BLaER1 treated with 17β-estradiol and CSF1 and Interleukin-3, amounts not matched to agents 10 nM and 100 nM (cell line): ENCODE measurements around the gene ADAMTS12.

Source experiments
- H3K27ac ChIP-seq, 11 experiments: shearing (Covaris generic); formaldehyde crosslinking; 2 replicates each; pipeline ENCODE4 v1.8.1; 2022
- H3K27me3 ChIP-seq, 11 experiments: shearing (Covaris generic); formaldehyde crosslinking; 2 replicates each; pipeline ENCODE4 v1.8.1; 2022
- H3K36me3 ChIP-seq, 11 experiments: shearing (Covaris generic); formaldehyde crosslinking; 2 replicates each; pipeline ENCODE4 v1.8.1; 2022
- H3K4me1 ChIP-seq, 10 experiments: shearing (Covaris generic); formaldehyde crosslinking; 2 replicates each; pipeline ENCODE4 v1.8.1; 2022
- H3K4me2 ChIP-seq, 11 experiments: shearing (Covaris generic); formaldehyde crosslinking; 2 replicates each; pipeline ENCODE4 v1.8.1; 2022
- H3K4me3 ChIP-seq, 10 experiments: shearing (Covaris generic); formaldehyde crosslinking; 2 replicates each; pipeline ENCODE4 v1.8.1; 2022
- H3K9ac ChIP-seq, 11 experiments: shearing (Covaris generic); formaldehyde crosslinking; 2 replicates each; pipeline ENCODE4 v1.8.1; 2022
- H3K9me3 ChIP-seq, 11 experiments: shearing (Covaris generic); formaldehyde crosslinking; replicated peaks in 1 of 11; 2 replicates each; pipeline ENCODE4 v1.8.1; 2022
- H4K20me1 ChIP-seq, 11 experiments: shearing (Covaris generic); formaldehyde crosslinking; 2 replicates each; pipeline ENCODE4 v1.8.1; 2022
- Cebpa-rat ChIP-seq, 11 experiments: shearing (Covaris generic); IDR thresholded peaks; 2 replicates each; pipeline ENCODE4 v1.8.1; 2022

The ADAMTS12 gene

GRCh38 chr5:33637011-33637410, 254.8 kb downstream of the ADAMTS12 start:
- no peaks in the 10 kb centered on the region for H4K20me1 ChIP-seq
- H3K4me3 ChIP-seq, result no peak overlapping the region
- H3K4me2 ChIP-seq, result no peak overlapping the region
- H3K4me1 ChIP-seq, result peaks cover 5 to 15% (median 8%) of the 10 kb centered on the region in 10 experiments
- TF ChIP-seq Cebpa-rat (IDR thresholded peaks at IDR 0.05), result no peak
- no peak overlapping the region for H3K27ac ChIP-seq
- no peaks in the 10 kb centered on the region for H3K27me3 ChIP-seq
- H3K9ac ChIP-seq, result no peak overlapping the region
- no peaks in the 10 kb centered on the region for H3K9me3 ChIP-seq
- H3K36me3 ChIP-seq, result no peaks in the 10 kb centered on the region

DNA sequence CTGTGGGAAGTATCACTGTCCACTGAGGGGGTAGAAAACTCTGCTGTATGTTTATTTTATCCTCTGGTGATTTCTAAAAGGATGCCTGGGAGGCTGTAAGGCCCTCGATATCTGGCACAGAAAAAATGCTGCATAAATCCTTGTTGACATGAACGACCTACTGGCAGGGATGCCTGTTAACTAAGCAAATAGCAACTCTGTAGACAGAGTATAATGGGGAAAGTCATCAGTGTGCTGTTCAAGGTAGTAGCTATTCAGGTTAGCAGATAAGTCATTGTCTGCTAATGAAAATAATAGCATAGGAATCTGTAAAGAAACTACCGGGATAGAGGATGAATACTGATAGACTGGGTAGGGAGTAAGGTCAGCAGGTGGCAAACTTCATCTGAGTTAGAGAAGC, 256.2 kb downstream of the ADAMTS12 start:
- no peak overlapping the region for H3K4me2 ChIP-seq
- no peak for TF ChIP-seq Cebpa-rat (IDR thresholded peaks at IDR 0.05)
- no peaks in the 10 kb centered on the region for H3K9me3 ChIP-seq
- H3K4me3 ChIP-seq, result no peak overlapping the region
- no peak overlapping the region for H3K9ac ChIP-seq
- no peaks in the 10 kb centered on the region for H3K27me3 ChIP-seq
- peaks cover 6 to 29% (median 14%) of the 10 kb centered on the region in 10 experiments; a peak in 19 of 20 replicates for H3K4me1 ChIP-seq
- H4K20me1 ChIP-seq, result no peaks in the 10 kb centered on the region
- H3K27ac ChIP-seq, result no peak overlapping the region
- no peaks in the 10 kb centered on the region for H3K36me3 ChIP-seq

- Histone ChIP-seq H3K27me3 (no peaks in the 10 kb centered on the region), H3K9ac (no peak overlapping the region), H3K4me2 (no peak overlapping the region), H3K27ac (no peak overlapping the region), H3K4me1 (peaks cover 6 to 35% (median 14%) of the 10 kb centered on the region in 10 experiments; a peak in 19 of 20 replicates), H3K36me3 (no peaks in the 10 kb centered on the region), H3K9me3 (no peaks in the 10 kb centered on the region), H3K4me3 (no peak overlapping the region), H4K20me1 (no peaks in the 10 kb centered on the region)
- no peak for TF ChIP-seq Cebpa-rat (IDR thresholded peaks at IDR 0.05)
These were observed 258.1 kb downstream of the ADAMTS12 start for GRCh38 chr5:33633699-33634098.

DNA sequence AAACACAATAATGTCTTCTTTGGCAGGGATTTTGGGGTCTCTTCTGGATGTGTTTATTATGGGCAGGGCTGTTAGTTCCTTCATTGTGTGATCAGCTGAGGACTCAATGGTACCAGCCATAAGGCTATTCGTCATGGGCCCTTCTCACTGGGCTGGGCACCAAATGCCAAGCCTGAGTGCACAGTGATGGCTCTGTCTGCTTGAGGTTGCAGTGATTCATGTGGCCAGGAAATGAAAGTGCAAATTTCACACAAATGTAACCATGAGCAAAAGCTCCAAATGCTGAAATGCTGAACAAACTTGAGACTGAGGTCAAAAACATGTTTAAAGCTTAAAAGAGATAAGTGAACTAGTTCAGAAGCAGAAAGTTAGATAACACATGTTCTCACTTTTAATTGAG, 260.0 kb downstream of the ADAMTS12 start:
- H4K20me1 ChIP-seq, result no peaks in the 10 kb centered on the region
- no peaks in the 10 kb centered on the region for H3K36me3 ChIP-seq
- no peaks in the 10 kb centered on the region for H3K27me3 ChIP-seq
- H3K4me1 ChIP-seq, result peaks cover 6 to 35% (median 14%) of the 10 kb centered on the region in 10 experiments; a peak in 19 of 20 replicates
- no peak overlapping the region for H3K4me3 ChIP-seq
- no peak for TF ChIP-seq Cebpa-rat (IDR thresholded peaks at IDR 0.05)
- peak overlapping the region in 8 of 11 experiments; percentile 1 to 79 (median 50); a peak in 11 of 22 replicates for H3K27ac ChIP-seq
- no peaks in the 10 kb centered on the region; a peak in 1 of 22 replicates for H3K9me3 ChIP-seq
- H3K4me2 ChIP-seq, result peak overlapping the region in 10 of 11 experiments; percentile 18 to 67 (median 50); a peak in 16 of 22 replicates
- peak overlapping the region in 3 of 11 experiments; percentile 34 to 61 (median 47); a peak in 6 of 22 replicates for H3K9ac ChIP-seq

DNA sequence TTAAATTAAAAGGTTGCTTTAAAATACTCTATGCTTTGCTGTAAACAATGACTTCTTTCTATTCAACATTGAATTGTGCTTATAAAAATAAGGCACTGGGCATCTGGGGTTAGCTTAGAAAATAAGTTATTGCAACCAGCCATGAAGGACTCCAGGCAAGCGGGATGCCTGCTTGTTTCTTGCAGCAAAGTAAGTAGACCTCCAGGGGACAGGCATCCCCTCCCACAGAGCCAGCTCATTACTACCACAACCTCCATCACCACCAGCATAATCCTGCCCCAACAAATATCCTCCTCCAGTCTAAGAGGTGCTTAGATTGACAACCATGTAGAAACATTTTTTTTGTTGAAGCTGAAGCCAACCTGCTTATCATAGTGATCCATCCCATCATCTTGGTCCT, 260.7 kb downstream of the ADAMTS12 start:
- peak overlapping the region in 7 of 11 experiments; percentile 8 to 67 (median 55); a peak in 7 of 22 replicates for H3K4me2 ChIP-seq
- H3K36me3 ChIP-seq, result no peaks in the 10 kb centered on the region
- no peaks in the 10 kb centered on the region for H4K20me1 ChIP-seq
- TF ChIP-seq Cebpa-rat (IDR thresholded peaks at IDR 0.05), result no peak
- H3K9ac ChIP-seq, result no peak overlapping the region
- H3K4me3 ChIP-seq, result no peak overlapping the region
- H3K27me3 ChIP-seq, result no peaks in the 10 kb centered on the region
- H3K4me1 ChIP-seq, result peaks cover 6 to 35% (median 14%) of the 10 kb centered on the region in 10 experiments; a peak in 19 of 20 replicates
- H3K27ac ChIP-seq, result peak overlapping the region in 3 of 11 experiments; percentile 28 to 79 (median 76); a peak in 6 of 22 replicates
- H3K9me3 ChIP-seq, result no peaks in the 10 kb centered on the region; a peak in 1 of 22 replicates

GRCh38 chr5:33629999-33630398, 261.8 kb downstream of the ADAMTS12 start:
- H4K20me1 ChIP-seq, result no peaks in the 10 kb centered on the region
- no peaks in the 10 kb centered on the region for H3K36me3 ChIP-seq
- no peak overlapping the region for H3K27ac ChIP-seq
- H3K4me2 ChIP-seq, result no peak overlapping the region
- no peak for TF ChIP-seq Cebpa-rat (IDR thresholded peaks at IDR 0.05)
- H3K9ac ChIP-seq, result no peak overlapping the region
- H3K9me3 ChIP-seq, result no peaks in the 10 kb centered on the region; a peak in 1 of 22 replicates
- H3K27me3 ChIP-seq, result no peaks in the 10 kb centered on the region
- no peak overlapping the region for H3K4me3 ChIP-seq
- H3K4me1 ChIP-seq, result peaks cover 6 to 35% (median 14%) of the 10 kb centered on the region in 10 experiments; a peak in 19 of 20 replicates

DNA sequence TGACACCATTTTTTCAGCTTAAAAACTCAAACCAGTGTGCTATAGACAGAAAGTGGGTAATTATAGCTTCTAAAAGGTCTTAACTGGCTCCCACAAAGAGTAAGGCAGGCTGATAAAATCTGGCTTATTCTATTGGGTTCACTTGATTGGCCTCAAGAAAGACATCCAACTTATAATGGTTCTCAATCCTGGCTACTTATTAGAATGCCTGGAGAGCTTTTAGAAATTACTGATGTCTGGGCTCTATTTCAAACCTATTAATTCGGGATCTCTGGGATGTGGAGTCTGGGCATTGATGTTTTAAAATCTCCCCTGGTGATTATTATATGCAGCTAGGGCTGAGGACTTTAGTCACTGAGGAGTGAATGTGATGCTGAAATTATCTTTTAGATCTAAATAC, 263.0 kb downstream of the ADAMTS12 start:
- H3K27ac ChIP-seq, result no peak overlapping the region
- H3K4me3 ChIP-seq, result no peak overlapping the region
- no peak for TF ChIP-seq Cebpa-rat (IDR thresholded peaks at IDR 0.05)
- H3K27me3 ChIP-seq, result no peaks in the 10 kb centered on the region
- H3K9ac ChIP-seq, result no peak overlapping the region
- H3K36me3 ChIP-seq, result no peaks in the 10 kb centered on the region
- no peaks in the 10 kb centered on the region; a peak in 1 of 22 replicates for H3K9me3 ChIP-seq
- H4K20me1 ChIP-seq, result no peaks in the 10 kb centered on the region
- H3K4me2 ChIP-seq, result no peak overlapping the region
- peaks cover 6 to 35% (median 14%) of the 10 kb centered on the region in 10 experiments; a peak in 19 of 20 replicates for H3K4me1 ChIP-seq

- H3K9me3 ChIP-seq, result no peaks in the 10 kb centered on the region
- H3K9ac ChIP-seq, result no peak overlapping the region
- no peak overlapping the region for H3K4me3 ChIP-seq
- no peak overlapping the region for H3K4me2 ChIP-seq
- H4K20me1 ChIP-seq, result no peaks in the 10 kb centered on the region
- H3K27ac ChIP-seq, result no peak overlapping the region
- H3K27me3 ChIP-seq, result no peaks in the 10 kb centered on the region
- H3K4me1 ChIP-seq, result no peaks in the 10 kb centered on the region
- TF ChIP-seq Cebpa-rat (IDR thresholded peaks at IDR 0.05), result no peak
- no peaks in the 10 kb centered on the region for H3K36me3 ChIP-seq
These were observed 270.3 kb downstream of the ADAMTS12 start for GRCh38 chr5:33621514-33621913.

- Histone ChIP-seq H3K9me3 (no peaks in the 10 kb centered on the region), H3K4me1 (no peaks in the 10 kb centered on the region), H3K4me2 (no peak overlapping the region), H4K20me1 (no peaks in the 10 kb centered on the region), H3K27ac (no peak overlapping the region), H3K36me3 (no peaks in the 10 kb centered on the region), H3K27me3 (no peaks in the 10 kb centered on the region), H3K4me3 (no peak overlapping the region), H3K9ac (no peak overlapping the region)
- TF ChIP-seq Cebpa-rat (IDR thresholded peaks at IDR 0.05), result no peak
These were observed 277.8 kb downstream of the ADAMTS12 start for GRCh38 chr5:33614039-33614438.

DNA sequence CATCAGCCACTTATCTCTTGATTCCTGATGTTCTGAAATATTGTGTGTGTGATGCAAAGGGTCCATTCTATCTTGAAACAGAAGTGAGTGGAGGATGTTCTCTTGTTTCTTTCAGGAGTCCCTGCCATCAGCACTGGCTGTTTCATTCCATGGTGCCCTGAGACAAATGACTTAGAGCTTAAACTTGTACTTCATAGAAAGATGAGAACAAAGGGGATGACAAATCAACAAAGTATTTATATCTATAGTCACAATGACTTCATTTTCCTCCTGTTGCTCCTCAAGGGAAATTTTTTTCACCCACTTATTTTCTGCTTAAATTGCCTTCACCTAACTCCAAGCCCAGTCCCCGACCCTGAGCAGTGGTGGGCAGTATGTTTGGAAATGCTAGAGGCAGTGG, 279.4 kb downstream of the ADAMTS12 start:
- Histone ChIP-seq H3K4me1 (no peaks in the 10 kb centered on the region), H3K27ac (no peak overlapping the region), H3K9me3 (no peaks in the 10 kb centered on the region), H3K36me3 (no peaks in the 10 kb centered on the region), H3K4me2 (no peak overlapping the region), H3K27me3 (no peaks in the 10 kb centered on the region), H3K9ac (no peak overlapping the region), H3K4me3 (no peak overlapping the region), H4K20me1 (no peaks in the 10 kb centered on the region)
- TF ChIP-seq Cebpa-rat (IDR thresholded peaks at IDR 0.05), result no peak
